GM12873 (cell line): ENCODE results near the gene LIPG.

ENCODE experiments used
- CTCF ChIP-seq: IDR thresholded peaks from 2 replicates; pipeline ENCODE4 v1.5.1; 2012; ENCODE audit warnings: low read depth, mild to moderate bottlenecking, moderate library complexity, low read length, control low read depth; ENCODE audit not compliant: insufficient read depth; ENCODE audit errors: missing control alignments

Gene LIPG

GRCh38 chr18:49561289-49562193 lies at the start of gene LIPG:
TSS of gene LIPG (plus strand) at chr18:49562057. CDS start at chr18:49562309, 252 bp downstream.
- TF ChIP-seq CTCF = no peak

GRCh38 chr18:49514577-49514976 lies 47.3 kb upstream of the LIPG start:
- TF ChIP-seq CTCF = no peak

- TF ChIP-seq CTCF = no peak
These were observed 46.3 kb upstream of the LIPG start for GRCh38 chr18:49515516-49515915.

GRCh38 chr18:49517483-49517882 lies 44.4 kb upstream of the LIPG start:
- TF ChIP-seq CTCF = no peak

GRCh38 chr18:49519101-49519971 lies 42.5 kb upstream of the LIPG start:
- no peak for TF ChIP-seq CTCF

GRCh38 chr18:49520661-49521145 lies 41.2 kb upstream of the LIPG start:
- TF ChIP-seq CTCF = no peak
